ENCODE results near the gene SCFD2. TPM values are rescaled to one million over a fixed set of nuclear protein-coding genes. Genes with fewer than 3 reads are reported as not detected.
"Not testable (repeated sequence)": the region's sequence is repeated elsewhere in the genome, so short reads cannot be mapped to it uniquely, and the experiment has no call there.

The SCFD2 gene
- total and polyA plus RNA-seq, 7 donors, result 3.7 to 16.6 (median 10.7) TPM

GRCh38 chr4:53228036-53228435 lies 137.8 kb downstream of the SCFD2 start:
- H3K4me1 ChIP-seq, result no peaks in the 10 kb centered on the region
- TF ChIP-seq EP300 (IDR thresholded peaks at IDR 0.05) (no peak), CTCF (IDR thresholded peaks at IDR 0.05) (no peak), POLR2A (IDR thresholded peaks at IDR 0.05) (no peak), POLR2AphosphoS5 (IDR thresholded peaks at IDR 0.05) (no peak)
- no peaks in the 10 kb centered on the region for H3K36me3 ChIP-seq
- DNase-seq, result no peak
- H3K27me3 ChIP-seq, result no peaks in the 10 kb centered on the region
- H3K4me3 ChIP-seq, result no peak overlapping the region
- no peak overlapping the region for H3K27ac ChIP-seq
- WGBS, 2 donors, result 93 to 96% methylated on average over 1 of the region's 1 CpG
- H3K9me3 ChIP-seq, result no peaks in the 10 kb centered on the region
- intact Hi-C loops (cut with DNase I), result no loop called here

DNA sequence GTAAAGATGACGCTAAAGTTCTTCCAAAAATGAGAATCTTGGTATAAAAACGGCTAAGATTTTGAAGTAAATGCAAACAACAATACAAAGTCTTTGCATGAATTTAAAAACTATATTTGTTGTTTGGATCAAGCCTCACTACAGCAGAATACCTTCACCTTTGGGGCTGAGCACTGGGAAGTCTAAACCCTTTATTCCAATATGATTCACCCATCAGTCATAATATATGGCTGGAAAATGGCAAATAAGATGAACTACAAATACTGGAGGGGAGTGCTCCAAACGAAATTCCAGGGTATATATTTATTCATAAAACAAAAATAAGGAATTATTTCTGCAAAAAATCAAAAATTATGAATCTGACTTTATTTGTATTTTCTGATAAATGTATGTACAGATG lies 138.4 kb downstream of the SCFD2 start:
- 76 to 83% methylated on average over 3 of the region's 3 CpGs for WGBS, 2 donors
- intact Hi-C loops (cut with DNase I), result no loop called here
- no peak for TF ChIP-seq EP300 (IDR thresholded peaks at IDR 0.05)
- TF ChIP-seq POLR2AphosphoS5 (IDR thresholded peaks at IDR 0.05), result no peak
- TF ChIP-seq POLR2A (IDR thresholded peaks at IDR 0.05), result no peak
- no peak for TF ChIP-seq CTCF (IDR thresholded peaks at IDR 0.05)
- no peak for DNase-seq
- no peaks in the 10 kb centered on the region for H3K9me3 ChIP-seq
- no peaks in the 10 kb centered on the region for H3K4me1 ChIP-seq
- no peaks in the 10 kb centered on the region for H3K27me3 ChIP-seq
- no peak overlapping the region for H3K27ac ChIP-seq
- no peaks in the 10 kb centered on the region for H3K36me3 ChIP-seq
- H3K4me3 ChIP-seq, result no peak overlapping the region

- Histone ChIP-seq H3K4me3 (no peak overlapping the region), H3K36me3 (no peaks in the 10 kb centered on the region), H3K27ac (no peak overlapping the region), H3K9me3 (no peaks in the 10 kb centered on the region), H3K4me1 (no peaks in the 10 kb centered on the region), H3K27me3 (no peaks in the 10 kb centered on the region)
- intact Hi-C loops (cut with DNase I), result no loop called here
- 95% methylated on average over 3 of the region's 3 CpGs for WGBS, 2 donors
- TF ChIP-seq POLR2AphosphoS5 (IDR thresholded peaks at IDR 0.05), result no peak
- TF ChIP-seq POLR2A (IDR thresholded peaks at IDR 0.05), result no peak
- TF ChIP-seq EP300 (IDR thresholded peaks at IDR 0.05), result no peak
- TF ChIP-seq CTCF (IDR thresholded peaks at IDR 0.05), result no peak
- no peak for DNase-seq
Measured at GRCh38 chr4:53221832-53222480, 143.9 kb downstream of the SCFD2 start.

- H3K9me3 ChIP-seq; H3K27ac ChIP-seq; intact Hi-C loops (cut with DNase I); H3K27me3 ChIP-seq; DNase-seq; H3K36me3 ChIP-seq; H3K4me3 ChIP-seq; H3K4me1 ChIP-seq: not testable (repeated sequence)
- 98% methylated on average over 16 of the region's 16 CpGs for WGBS, 2 donors
Measured at GRCh38 chr4:53219148-53219547, 146.7 kb downstream of the SCFD2 start.

- WGBS, 2 donors, result 92 to 93% methylated on average over 3 of the region's 3 CpGs
- H3K4me3 ChIP-seq, result no peak overlapping the region
- no peaks in the 10 kb centered on the region for H3K36me3 ChIP-seq
- H3K9me3 ChIP-seq, result no peaks in the 10 kb centered on the region
- no peak for DNase-seq
- no peak overlapping the region for H3K27ac ChIP-seq
- H3K27me3 ChIP-seq, result no peaks in the 10 kb centered on the region
- TF ChIP-seq POLR2AphosphoS5 (IDR thresholded peaks at IDR 0.05) (no peak), EP300 (IDR thresholded peaks at IDR 0.05) (no peak)
- H3K4me1 ChIP-seq, result no peaks in the 10 kb centered on the region
- intact Hi-C loops (cut with DNase I), result no loop called here
Measured at GRCh38 chr4:53208753-53209152, 157.1 kb downstream of the SCFD2 start.

- Histone ChIP-seq H3K36me3 (no peaks in the 10 kb centered on the region), H3K27ac (no peak overlapping the region), H3K9me3 (no peaks in the 10 kb centered on the region), H3K4me1 (no peaks in the 10 kb centered on the region), H3K27me3 (no peaks in the 10 kb centered on the region), H3K4me3 (no peak overlapping the region)
- intact Hi-C loops (cut with DNase I), result no loop called here
- TF ChIP-seq CTCF (IDR thresholded peaks at IDR 0.05) (no peak), EP300 (IDR thresholded peaks at IDR 0.05) (no peak), POLR2A (IDR thresholded peaks at IDR 0.05) (no peak), POLR2AphosphoS5 (IDR thresholded peaks at IDR 0.05) (no peak)
- no peak for DNase-seq
Measured at GRCh38 chr4:53205970-53206369, 159.9 kb downstream of the SCFD2 start.

Measured in sigmoid colon (tissue), 7 donors.